Endodermal cell (in vitro differentiated cells): ENCODE measurements around the gene SERPINA5. TPM values are rescaled to one million over a fixed set of nuclear protein-coding genes. Genes with fewer than 3 reads are reported as not detected.

ENCODE experiments used
- DNase-seq: peaks from one replicate; pipeline ENCODE4 v3.0.0-alpha.2; 2017
- H3K27ac ChIP-seq: 2 replicates; pipeline ENCODE4 v1.5.1; 2013; ENCODE audit warnings: mild to moderate bottlenecking, low read depth, low read length, moderate library complexity
- H3K27me3 ChIP-seq: 2 replicates; pipeline ENCODE4 v1.6.1; 2013; ENCODE audit warnings: mild to moderate bottlenecking, low read length, moderate library complexity; ENCODE audit not compliant: insufficient read depth, control insufficient read depth, poor library complexity, severe bottlenecking
- H3K36me3 ChIP-seq: 2 replicates; pipeline ENCODE4 v1.7.0; 2013; ENCODE audit warnings: mild to moderate bottlenecking, low read length, moderate library complexity; ENCODE audit not compliant: control insufficient read depth, insufficient read depth
- H3K4me1 ChIP-seq: one replicate; pipeline ENCODE4 v1.7.0; 2013; ENCODE audit warnings: low read length; ENCODE audit not compliant: control insufficient read depth, insufficient read depth
- H3K4me3 ChIP-seq: 2 replicates; pipeline ENCODE4 v1.5.1; 2013; ENCODE audit warnings: mild to moderate bottlenecking, low read length, moderate library complexity
- H3K9ac ChIP-seq: 2 replicates; pipeline ENCODE4 v1.6.1; 2013; ENCODE audit warnings: mild to moderate bottlenecking, low read length, moderate library complexity; ENCODE audit not compliant: poor library complexity, severe bottlenecking; ENCODE audit errors: extremely low read depth
- H3K9me3 ChIP-seq: 2 replicates; pipeline ENCODE4 v1.6.1; 2013; ENCODE audit warnings: mild to moderate bottlenecking, low read length, moderate library complexity; ENCODE audit not compliant: control insufficient read depth
- H3K27ac Mint-ChIP-seq: 2 replicates; pipeline ENCODE4 v1.8.0; 2020; ENCODE audit warnings: mixed read lengths
- H3K27me3 Mint-ChIP-seq: 2 replicates; pipeline ENCODE4 v1.8.0; 2021; ENCODE audit warnings: mild to moderate bottlenecking, mixed read lengths; ENCODE audit not compliant: insufficient read depth
- H3K36me3 Mint-ChIP-seq: 2 replicates; pipeline ENCODE4 v1.8.0; 2020; ENCODE audit warnings: low read depth, mixed read lengths
- H3K4me1 Mint-ChIP-seq: 2 replicates; pipeline ENCODE4 v1.8.0; 2020; ENCODE audit warnings: mixed read lengths
- H3K4me3 Mint-ChIP-seq: 2 replicates; pipeline ENCODE4 v1.8.0; 2020; ENCODE audit warnings: mild to moderate bottlenecking, moderate library complexity, mixed read lengths
- H3K9me3 Mint-ChIP-seq: 2 replicates; pipeline ENCODE4 v1.8.0; 2020; ENCODE audit warnings: mild to moderate bottlenecking, mixed read lengths
- WGBS, 2 experiments: methylation state at CpG; one replicate each; pipeline versions ENCODE4 v1.1.5 to v1.1.7; 2013; ENCODE audit warnings: missing lambda C conversion rate in 2 of 2, mixed read lengths in 1 of 2; ENCODE audit not compliant: insufficient coverage in 1 of 2, insufficient read length in 1 of 2; 5-methylcytosine and 5-hydroxymethylcytosine counted together
- total RNA-seq, 2 donors: library from RNA; stranded (reverse); fragmentation: NEBNext Ultra II Directional in 1 of 2; extraction: Animal tissue kit (Norgen Biotek cat#: 25700) in 1 of 2; gene quantifications; 2 replicates in 1 of 2; 3 replicates in 1 of 2; pipeline ENCODE4 v1.2.1, GENCODE V29; 2021
- TF ChIP-seq, protein P1 (sequence below): fragments of 200-600 bp; sonication (generic); conservative IDR thresholded peaks from 2 replicates; pipeline ENCODE4 v1.5.0; 2021; ENCODE audit warnings: antibody characterized with exemption, mild to moderate bottlenecking

Gene SERPINA5
- total RNA-seq, 2 donors from 2014 or later: 1.5 to 2.8 TPM

DNA sequence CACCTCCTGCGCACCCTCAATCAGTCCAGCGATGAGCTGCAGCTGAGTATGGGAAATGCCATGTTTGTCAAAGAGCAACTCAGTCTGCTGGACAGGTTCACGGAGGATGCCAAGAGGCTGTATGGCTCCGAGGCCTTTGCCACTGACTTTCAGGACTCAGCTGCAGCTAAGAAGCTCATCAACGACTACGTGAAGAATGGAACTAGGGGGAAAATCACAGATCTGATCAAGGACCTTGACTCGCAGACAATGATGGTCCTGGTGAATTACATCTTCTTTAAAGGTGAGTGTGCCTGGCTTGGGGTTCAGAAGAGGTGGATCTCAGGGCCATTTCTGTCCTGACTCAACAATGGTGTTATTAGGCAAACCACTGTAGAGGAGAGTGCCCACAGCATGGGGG is 33.6 kb downstream of the SERPINA5 start:
- TF ChIP-seq, protein P1, sequence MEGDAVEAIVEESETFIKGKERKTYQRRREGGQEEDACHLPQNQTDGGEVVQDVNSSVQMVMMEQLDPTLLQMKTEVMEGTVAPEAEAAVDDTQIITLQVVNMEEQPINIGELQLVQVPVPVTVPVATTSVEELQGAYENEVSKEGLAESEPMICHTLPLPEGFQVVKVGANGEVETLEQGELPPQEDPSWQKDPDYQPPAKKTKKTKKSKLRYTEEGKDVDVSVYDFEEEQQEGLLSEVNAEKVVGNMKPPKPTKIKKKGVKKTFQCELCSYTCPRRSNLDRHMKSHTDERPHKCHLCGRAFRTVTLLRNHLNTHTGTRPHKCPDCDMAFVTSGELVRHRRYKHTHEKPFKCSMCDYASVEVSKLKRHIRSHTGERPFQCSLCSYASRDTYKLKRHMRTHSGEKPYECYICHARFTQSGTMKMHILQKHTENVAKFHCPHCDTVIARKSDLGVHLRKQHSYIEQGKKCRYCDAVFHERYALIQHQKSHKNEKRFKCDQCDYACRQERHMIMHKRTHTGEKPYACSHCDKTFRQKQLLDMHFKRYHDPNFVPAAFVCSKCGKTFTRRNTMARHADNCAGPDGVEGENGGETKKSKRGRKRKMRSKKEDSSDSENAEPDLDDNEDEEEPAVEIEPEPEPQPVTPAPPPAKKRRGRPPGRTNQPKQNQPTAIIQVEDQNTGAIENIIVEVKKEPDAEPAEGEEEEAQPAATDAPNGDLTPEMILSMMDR: no peak
- Mint-ChIP-seq H3K36me3 (no peaks in the 10 kb centered on the region), H3K27ac (no peak overlapping the region), H3K4me3 (no peak overlapping the region), H3K9me3 (peaks cover 30% of the 10 kb centered on the region), H3K27me3 (peaks cover 9% of the 10 kb centered on the region), H3K4me1 (peaks cover 7% of the 10 kb centered on the region)
- Histone ChIP-seq H3K9ac (no peak overlapping the region), H3K27me3 (no peaks in the 10 kb centered on the region), H3K9me3 (peaks cover 29% of the 10 kb centered on the region), H3K4me3 (no peak overlapping the region), H3K36me3 (no peaks in the 10 kb centered on the region), H3K4me1 (no peaks in the 10 kb centered on the region), H3K27ac (no peak overlapping the region)
- 95% methylated on average over 7 of the region's 7 CpGs for WGBS, 2 experiments
- no peak for DNase-seq

DNA sequence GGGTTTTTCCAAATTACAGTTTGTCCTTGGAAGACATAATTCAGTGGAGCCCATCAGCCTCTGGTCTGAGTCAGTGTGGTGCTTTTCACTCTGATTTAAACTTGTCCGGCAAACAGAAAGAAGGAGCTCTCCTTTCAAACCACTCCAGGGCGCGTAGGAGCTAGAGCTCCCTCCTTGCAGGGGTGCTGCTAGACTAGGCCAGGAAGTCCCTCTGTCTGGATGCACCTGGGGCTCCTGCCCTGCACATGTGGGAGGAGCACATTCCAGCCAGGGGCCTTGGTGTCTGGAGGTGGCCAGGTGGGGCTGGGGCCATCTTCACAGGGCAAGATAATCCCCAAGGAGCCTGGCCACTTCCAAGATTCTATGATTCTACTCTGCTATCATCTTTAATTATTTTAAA is 34.0 kb downstream of the SERPINA5 start:
- Histone ChIP-seq H3K9me3 (peaks cover 32% of the 10 kb centered on the region), H3K4me3 (no peak overlapping the region), H3K27ac (no peak overlapping the region), H3K27me3 (no peaks in the 10 kb centered on the region), H3K9ac (no peak overlapping the region), H3K4me1 (no peaks in the 10 kb centered on the region), H3K36me3 (no peaks in the 10 kb centered on the region)
- WGBS, 2 experiments: 75 to 89% methylated on average over 3 of the region's 3 CpGs
- no peak for DNase-seq
- Mint-ChIP-seq H3K9me3 (peaks cover 30% of the 10 kb centered on the region), H3K27me3 (peaks cover 9% of the 10 kb centered on the region), H3K27ac (no peak overlapping the region), H3K4me3 (no peak overlapping the region), H3K4me1 (peaks cover 7% of the 10 kb centered on the region), H3K36me3 (no peaks in the 10 kb centered on the region)
- TF ChIP-seq, protein P1: no peak

DNA sequence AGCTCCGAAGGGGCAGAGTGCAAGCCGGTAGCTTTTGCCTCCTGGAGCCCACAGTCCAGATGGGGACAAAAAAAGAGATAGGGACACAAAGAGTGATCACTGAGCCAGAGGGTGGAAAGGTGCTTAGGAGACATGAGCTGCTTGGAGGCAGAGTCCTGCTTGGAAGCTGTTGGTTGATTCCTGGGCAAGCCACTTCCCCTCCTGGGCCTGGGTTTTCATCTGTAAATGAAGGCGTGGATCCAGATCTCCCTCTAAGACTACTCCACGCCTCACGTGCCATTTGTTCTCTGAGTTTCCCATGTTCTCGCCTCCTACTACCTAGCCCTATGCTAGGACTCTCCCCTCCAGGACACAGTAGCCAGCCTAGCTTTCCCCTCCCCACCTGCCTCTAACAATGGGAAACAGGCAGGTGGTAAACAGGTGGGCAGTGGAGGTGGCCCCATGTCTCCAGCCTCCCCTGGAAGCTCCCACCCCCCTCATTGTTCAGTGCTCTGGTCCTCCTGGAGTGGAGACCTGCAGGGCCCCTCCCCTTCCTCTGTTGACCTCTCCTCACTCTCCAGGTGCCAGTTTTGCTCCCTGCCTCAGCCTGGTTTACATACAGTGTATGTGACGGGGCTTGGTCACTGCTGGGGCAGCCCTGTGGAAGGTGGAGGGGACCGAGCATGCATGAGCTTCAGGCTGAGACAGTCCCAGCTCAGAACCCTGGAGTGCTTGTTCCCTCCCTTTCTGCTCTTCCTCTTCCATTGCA is 34.8 kb downstream of the SERPINA5 start:
- Mint-ChIP-seq H3K27ac (no peak overlapping the region), H3K27me3 (peaks cover 9% of the 10 kb centered on the region), H3K4me3 (no peak overlapping the region), H3K4me1 (peaks cover 7% of the 10 kb centered on the region), H3K36me3 (no peaks in the 10 kb centered on the region), H3K9me3 (peaks cover 30% of the 10 kb centered on the region)
- H3K36me3 ChIP-seq: no peaks in the 10 kb centered on the region
- H3K27me3 ChIP-seq: no peaks in the 10 kb centered on the region
- 86 to 89% methylated on average over 3 to 8 of the region's 8 CpGs for WGBS, 2 experiments
- TF ChIP-seq, protein P1: no peak
- H3K9me3 ChIP-seq: peaks cover 32% of the 10 kb centered on the region
- no peaks in the 10 kb centered on the region for H3K4me1 ChIP-seq
- DNase-seq: no peak
- no peak overlapping the region for H3K4me3 ChIP-seq
- no peak overlapping the region for H3K9ac ChIP-seq
- no peak overlapping the region for H3K27ac ChIP-seq
